ENCODE measurements around the gene C1QTNF5.

- TF ChIP-seq, protein P1, sequence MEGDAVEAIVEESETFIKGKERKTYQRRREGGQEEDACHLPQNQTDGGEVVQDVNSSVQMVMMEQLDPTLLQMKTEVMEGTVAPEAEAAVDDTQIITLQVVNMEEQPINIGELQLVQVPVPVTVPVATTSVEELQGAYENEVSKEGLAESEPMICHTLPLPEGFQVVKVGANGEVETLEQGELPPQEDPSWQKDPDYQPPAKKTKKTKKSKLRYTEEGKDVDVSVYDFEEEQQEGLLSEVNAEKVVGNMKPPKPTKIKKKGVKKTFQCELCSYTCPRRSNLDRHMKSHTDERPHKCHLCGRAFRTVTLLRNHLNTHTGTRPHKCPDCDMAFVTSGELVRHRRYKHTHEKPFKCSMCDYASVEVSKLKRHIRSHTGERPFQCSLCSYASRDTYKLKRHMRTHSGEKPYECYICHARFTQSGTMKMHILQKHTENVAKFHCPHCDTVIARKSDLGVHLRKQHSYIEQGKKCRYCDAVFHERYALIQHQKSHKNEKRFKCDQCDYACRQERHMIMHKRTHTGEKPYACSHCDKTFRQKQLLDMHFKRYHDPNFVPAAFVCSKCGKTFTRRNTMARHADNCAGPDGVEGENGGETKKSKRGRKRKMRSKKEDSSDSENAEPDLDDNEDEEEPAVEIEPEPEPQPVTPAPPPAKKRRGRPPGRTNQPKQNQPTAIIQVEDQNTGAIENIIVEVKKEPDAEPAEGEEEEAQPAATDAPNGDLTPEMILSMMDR (IDR thresholded peaks at IDR 0.05): peak in 5 of 6 experiments; percentile 16 to 59 (median 50)
- no peak for TF ChIP-seq POLR2A (IDR thresholded peaks at IDR 0.05)
Observed at GRCh38 chr11:119371778-119372182, 31.1 kb upstream of the C1QTNF5 start.
